ENCODE data around the gene PIK3IP1.

PIK3IP1 gene

GRCh38 chr22:31295831-31296657 is 3.8 kb upstream of the PIK3IP1 start:
- Histone ChIP-seq H2AFZ (ENCODE audit: low read length) (no peak overlapping the region), H3K4me1 (ENCODE audit: insufficient read depth, low read length, poor library complexity, severe bottlenecking) (peaks cover 23% of the 10 kb centered on the region), H3K9me2 (replicated peaks; ENCODE audit: low read depth, low read length) (no peaks in the 10 kb centered on the region), H4K20me1 (ENCODE audit: insufficient read depth, low read length, poor library complexity, severe bottlenecking) (no peaks in the 10 kb centered on the region), H3F3A (ENCODE audit: low read depth) (no peaks in the 10 kb centered on the region), H3K27me3 (ENCODE audit: insufficient read depth, low read length, poor library complexity, severe bottlenecking) (no peaks in the 10 kb centered on the region), H3K79me2 (ENCODE audit: insufficient read depth, low read length) (peaks cover 8% of the 10 kb centered on the region; the same call in 1 of the 2 replicates), H3K36me3 (ENCODE audit: insufficient read depth, low read length) (no peaks in the 10 kb centered on the region), H3K4me3 (ENCODE audit: low read length, poor library complexity, severe bottlenecking) (no peak overlapping the region), H3K9ac (ENCODE audit: low read depth, low read length, poor library complexity, severe bottlenecking) (no peak overlapping the region), H3K4me2 (ENCODE audit: low read depth, low read length, poor library complexity, severe bottlenecking) (no peak overlapping the region), H3K9me3 (ENCODE audit: insufficient read depth, low read depth, low read length) (no peaks in the 10 kb centered on the region)
- TF ChIP-seq EZH2phosphoT487 (IDR thresholded peaks at IDR 0.05; ENCODE audit: borderline replicate concordance) (no peak), CTCF (conservative IDR thresholded peaks at IDR 0.05; ENCODE audit: low read length) (no peak)

GRCh38 chr22:31295360-31295759 is 3.1 kb upstream of the PIK3IP1 start:
- TF ChIP-seq EZH2phosphoT487 (IDR thresholded peaks at IDR 0.05; ENCODE audit: borderline replicate concordance): no peak
- TF ChIP-seq CTCF (conservative IDR thresholded peaks at IDR 0.05; ENCODE audit: low read length): no peak
- Histone ChIP-seq H3K36me3 (ENCODE audit: insufficient read depth, low read length) (no peaks in the 10 kb centered on the region), H3K4me2 (ENCODE audit: low read depth, low read length, poor library complexity, severe bottlenecking) (no peak overlapping the region), H3K9me2 (replicated peaks; ENCODE audit: low read depth, low read length) (no peaks in the 10 kb centered on the region), H3K9me3 (ENCODE audit: insufficient read depth, low read depth, low read length) (no peaks in the 10 kb centered on the region), H2AFZ (ENCODE audit: low read length) (no peak overlapping the region), H3K27me3 (ENCODE audit: insufficient read depth, low read length, poor library complexity, severe bottlenecking) (no peaks in the 10 kb centered on the region), H4K20me1 (ENCODE audit: insufficient read depth, low read length, poor library complexity, severe bottlenecking) (no peaks in the 10 kb centered on the region), H3K4me3 (ENCODE audit: low read length, poor library complexity, severe bottlenecking) (no peak overlapping the region), H3K9ac (ENCODE audit: low read depth, low read length, poor library complexity, severe bottlenecking) (no peak overlapping the region), H3K79me2 (ENCODE audit: insufficient read depth, low read length) (peaks cover 8% of the 10 kb centered on the region; the same call in 1 of the 2 replicates), H3F3A (ENCODE audit: low read depth) (no peaks in the 10 kb centered on the region), H3K4me1 (ENCODE audit: insufficient read depth, low read length, poor library complexity, severe bottlenecking) (peaks cover 23% of the 10 kb centered on the region)

GRCh38 chr22:31291481-31292235 is 630 bp downstream of the PIK3IP1 start:
- TF ChIP-seq CTCF (conservative IDR thresholded peaks at IDR 0.05; ENCODE audit: low read length) (no peak), EZH2phosphoT487 (IDR thresholded peaks at IDR 0.05; ENCODE audit: borderline replicate concordance) (no peak)
- H3K9me3 ChIP-seq (ENCODE audit: insufficient read depth, low read depth, low read length): no peaks in the 10 kb centered on the region
- H3K79me2 ChIP-seq (ENCODE audit: insufficient read depth, low read length): peaks cover 24% of the 10 kb centered on the region; the same call in 1 of the 2 replicates
- peak overlapping the region; percentile 76 for H3K9ac ChIP-seq (ENCODE audit: low read depth, low read length, poor library complexity, severe bottlenecking)
- no peaks in the 10 kb centered on the region for H3K9me2 ChIP-seq (replicated peaks; ENCODE audit: low read depth, low read length)
- peaks cover 49% of the 10 kb centered on the region for H3K4me1 ChIP-seq (ENCODE audit: insufficient read depth, low read length, poor library complexity, severe bottlenecking)
- peaks cover 4% of the 10 kb centered on the region; the same call in 1 of the 2 replicates for H3F3A ChIP-seq (ENCODE audit: low read depth)
- H3K4me2 ChIP-seq (ENCODE audit: low read depth, low read length, poor library complexity, severe bottlenecking): peak overlapping the region; percentile 95
- peak overlapping the region; percentile 87 for H3K4me3 ChIP-seq (ENCODE audit: low read length, poor library complexity, severe bottlenecking)
- H3K36me3 ChIP-seq (ENCODE audit: insufficient read depth, low read length): no peaks in the 10 kb centered on the region
- H3K27me3 ChIP-seq (ENCODE audit: insufficient read depth, low read length, poor library complexity, severe bottlenecking): no peaks in the 10 kb centered on the region
- H4K20me1 ChIP-seq (ENCODE audit: insufficient read depth, low read length, poor library complexity, severe bottlenecking): no peaks in the 10 kb centered on the region
- peak overlapping the region; percentile 79 for H2AFZ ChIP-seq (ENCODE audit: low read length)
